Measurements from ENCODE around the gene OR6K3.

Gene OR6K3

GRCh38 chr1:158674302-158674701, 46.2 kb downstream of the OR6K3 start:
- TF ChIP-seq, protein P1, sequence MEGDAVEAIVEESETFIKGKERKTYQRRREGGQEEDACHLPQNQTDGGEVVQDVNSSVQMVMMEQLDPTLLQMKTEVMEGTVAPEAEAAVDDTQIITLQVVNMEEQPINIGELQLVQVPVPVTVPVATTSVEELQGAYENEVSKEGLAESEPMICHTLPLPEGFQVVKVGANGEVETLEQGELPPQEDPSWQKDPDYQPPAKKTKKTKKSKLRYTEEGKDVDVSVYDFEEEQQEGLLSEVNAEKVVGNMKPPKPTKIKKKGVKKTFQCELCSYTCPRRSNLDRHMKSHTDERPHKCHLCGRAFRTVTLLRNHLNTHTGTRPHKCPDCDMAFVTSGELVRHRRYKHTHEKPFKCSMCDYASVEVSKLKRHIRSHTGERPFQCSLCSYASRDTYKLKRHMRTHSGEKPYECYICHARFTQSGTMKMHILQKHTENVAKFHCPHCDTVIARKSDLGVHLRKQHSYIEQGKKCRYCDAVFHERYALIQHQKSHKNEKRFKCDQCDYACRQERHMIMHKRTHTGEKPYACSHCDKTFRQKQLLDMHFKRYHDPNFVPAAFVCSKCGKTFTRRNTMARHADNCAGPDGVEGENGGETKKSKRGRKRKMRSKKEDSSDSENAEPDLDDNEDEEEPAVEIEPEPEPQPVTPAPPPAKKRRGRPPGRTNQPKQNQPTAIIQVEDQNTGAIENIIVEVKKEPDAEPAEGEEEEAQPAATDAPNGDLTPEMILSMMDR (IDR thresholded peaks at IDR 0.05; ENCODE audit: insufficient read depth, low read length, poor library complexity, severe bottlenecking): no peak
- no peaks in the 10 kb centered on the region for H3K36me3 ChIP-seq (ENCODE audit: control insufficient read depth, insufficient read depth, low read length)

More at GRCh38 chr1:158674302-158674701, 46.2 kb downstream of the OR6K3 start:
- no peak for DNase-seq (ENCODE audit: extremely low read depth, insufficient read length)
- no peak overlapping the region for H3K4me3 ChIP-seq (replicated peaks; ENCODE audit: low read depth, low read length)
- no peaks in the 10 kb centered on the region for H3K27me3 ChIP-seq (replicated peaks; ENCODE audit: control insufficient read depth, insufficient read depth, low read length)
